ENCODE measurements around the gene N4BP3. TPM values are rescaled to one million over a fixed set of nuclear protein-coding genes. Genes with fewer than 3 reads are reported as not detected.

Gene N4BP3
- total and polyA plus RNA-seq, 2 of the 13 experiments (the other 11 are each of a cell fraction or from before 2014, with no cell fraction given): 0.13 TPM; not detected in 1

DNA sequence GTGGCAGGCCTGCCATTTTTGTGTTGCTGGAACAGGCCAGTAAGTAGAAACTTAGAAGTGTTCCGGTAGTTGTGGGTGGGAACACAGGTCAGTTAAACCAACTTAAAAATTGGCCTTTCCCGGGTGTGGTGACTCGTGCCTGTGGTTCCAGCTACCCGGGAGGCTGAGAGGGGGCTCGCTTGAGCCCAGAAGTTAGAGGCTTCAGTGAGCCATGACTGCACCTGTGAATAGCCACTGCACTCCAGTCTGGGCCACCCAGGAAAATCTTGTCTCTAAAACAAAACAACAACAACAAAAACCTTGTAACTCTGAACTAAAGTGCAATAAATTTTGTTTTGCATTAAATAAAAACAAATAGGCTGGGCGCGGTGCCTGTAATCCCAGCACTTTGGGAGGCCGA is 41.7 kb downstream of the N4BP3 start:
- 56% methylated on average over 8 of the region's 8 CpGs for WGBS (ENCODE audit: low lambda C conversion rate)
- peaks cover 10% of the 10 kb centered on the region for H3K79me2 ChIP-seq (ENCODE audit: insufficient read depth, low read length)
- POLR2A ChIA-PET: no interaction called here
- CTCF ChIA-PET (ENCODE audit: low intra/inter-chr PET ratio, low total read pairs): no interaction called here
- in situ Hi-C loops (cut with HindIII; ENCODE audit: extremely low pct_ligation_motif_present, low pct_unique_long_range_greater_than_20kb) (no loop called here), intact Hi-C loops (cut with micrococcal nuclease; ENCODE audit: unreplicated experiment) (no loop called here)
- DNase-seq (ENCODE audit: low spot score) (no peak), FAIRE-seq (no peak), ATAC-seq (no peak)
- no peak overlapping the region for H2AFZ ChIP-seq (ENCODE audit: low read length)
- H4K20me1 ChIP-seq (ENCODE audit: insufficient read depth, low read length): 0 out of 2 replicates have a peak, but pooled peaks cover 3% of the 10 kb centered on the region
- no peak overlapping the region for H3K27ac ChIP-seq (ENCODE audit: extremely low read length, insufficient read depth, low read length)
- no TSS peak for BruUV-seq (replicated peaks)
- H3K9ac ChIP-seq (ENCODE audit: insufficient read depth, low read depth, low read length): peak overlapping the region; percentile 86; the same call in 1 of the 2 replicates
- H3K4me2 ChIP-seq (ENCODE audit: low read depth, low read length): peak overlapping the region; percentile 73
- H3K36me3 ChIP-seq (replicated peaks in 1 of 2; ENCODE audit: control insufficient read depth in 1 of 2, insufficient read depth in 2 of 2, low read length in 2 of 2): peaks cover 7 to 12% of the 10 kb centered on the region in 2 experiments; a peak in 4 of 5 replicates
- TF ChIP-seq GLI4 (CRISPR knock-in tag; IDR thresholded peaks at IDR 0.05; ENCODE audit: borderline replicate concordance) (no peak), ATF6 (CRISPR knock-in tag; conservative IDR thresholded peaks at IDR 0.05) (no peak), ZNF367 (CRISPR knock-in tag; IDR thresholded peaks at IDR 0.05; ENCODE audit: borderline replicate concordance) (no peak), ZBTB20 (CRISPR knock-in tag; IDR thresholded peaks at IDR 0.05; ENCODE audit: borderline replicate concordance, low read depth) (no peak), ZNF709 (CRISPR knock-in tag; IDR thresholded peaks at IDR 0.05) (no peak), THYN1 (CRISPR knock-in tag; IDR thresholded peaks at IDR 0.05; ENCODE audit: borderline replicate concordance, low read depth) (no peak), ERF (CRISPR knock-in tag; IDR thresholded peaks at IDR 0.05) (no peak), ZNF713 (CRISPR knock-in tag; IDR thresholded peaks at IDR 0.05) (no peak), NR2F2 (IDR thresholded peaks at IDR 0.05; ENCODE audit: borderline replicate concordance, low read depth) (no peak), FOXO4 (CRISPR knock-in tag; conservative IDR thresholded peaks at IDR 0.05) (no peak), ZNF543 (CRISPR knock-in tag; IDR thresholded peaks at IDR 0.05) (no peak), ATF7 (IDR thresholded peaks at IDR 0.05) (no peak), ATF7 (CRISPR knock-in tag; IDR thresholded peaks at IDR 0.05) (no peak), EEA1 (CRISPR knock-in tag; IDR thresholded peaks at IDR 0.05; ENCODE audit: borderline replicate concordance) (no peak), ZNF775 (CRISPR knock-in tag; IDR thresholded peaks at IDR 0.05; ENCODE audit: borderline replicate concordance) (no peak)
- TF ChIP-seq, protein P1, sequence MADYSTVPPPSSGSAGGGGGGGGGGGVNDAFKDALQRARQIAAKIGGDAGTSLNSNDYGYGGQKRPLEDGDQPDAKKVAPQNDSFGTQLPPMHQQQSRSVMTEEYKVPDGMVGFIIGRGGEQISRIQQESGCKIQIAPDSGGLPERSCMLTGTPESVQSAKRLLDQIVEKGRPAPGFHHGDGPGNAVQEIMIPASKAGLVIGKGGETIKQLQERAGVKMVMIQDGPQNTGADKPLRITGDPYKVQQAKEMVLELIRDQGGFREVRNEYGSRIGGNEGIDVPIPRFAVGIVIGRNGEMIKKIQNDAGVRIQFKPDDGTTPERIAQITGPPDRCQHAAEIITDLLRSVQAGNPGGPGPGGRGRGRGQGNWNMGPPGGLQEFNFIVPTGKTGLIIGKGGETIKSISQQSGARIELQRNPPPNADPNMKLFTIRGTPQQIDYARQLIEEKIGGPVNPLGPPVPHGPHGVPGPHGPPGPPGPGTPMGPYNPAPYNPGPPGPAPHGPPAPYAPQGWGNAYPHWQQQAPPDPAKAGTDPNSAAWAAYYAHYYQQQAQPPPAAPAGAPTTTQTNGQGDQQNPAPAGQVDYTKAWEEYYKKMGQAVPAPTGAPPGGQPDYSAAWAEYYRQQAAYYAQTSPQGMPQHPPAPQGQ (CRISPR knock-in tag; IDR thresholded peaks at IDR 0.05; ENCODE audit: borderline replicate concordance): no peak
- peak overlapping the region in 1 of 3 experiments; percentile 88; a peak in 2 of 6 replicates for H3K4me3 ChIP-seq (replicated peaks in 1 of 3; ENCODE audit: insufficient read depth in 1 of 3, low read depth in 2 of 3, low read length in 3 of 3)
- H3K27me3 ChIP-seq (ENCODE audit: control insufficient read depth in 1 of 2, insufficient read depth in 2 of 2, low read length in 2 of 2): no peaks in the 10 kb centered on the region; a peak in 1 of 5 replicates
- peaks cover 34% of the 10 kb centered on the region for H3K4me1 ChIP-seq (ENCODE audit: insufficient read depth, low read length)
- no peaks in the 10 kb centered on the region for H3K9me3 ChIP-seq (ENCODE audit: low read length)
